ENCODE data around the gene PBX1. TPM values are rescaled to one million over a fixed set of nuclear protein-coding genes. Genes with fewer than 3 reads are reported as not detected.

The PBX1 gene
- total and polyA plus RNA-seq, 2 experiments from 2014 or later: 40.0 to 104 TPM

DNA sequence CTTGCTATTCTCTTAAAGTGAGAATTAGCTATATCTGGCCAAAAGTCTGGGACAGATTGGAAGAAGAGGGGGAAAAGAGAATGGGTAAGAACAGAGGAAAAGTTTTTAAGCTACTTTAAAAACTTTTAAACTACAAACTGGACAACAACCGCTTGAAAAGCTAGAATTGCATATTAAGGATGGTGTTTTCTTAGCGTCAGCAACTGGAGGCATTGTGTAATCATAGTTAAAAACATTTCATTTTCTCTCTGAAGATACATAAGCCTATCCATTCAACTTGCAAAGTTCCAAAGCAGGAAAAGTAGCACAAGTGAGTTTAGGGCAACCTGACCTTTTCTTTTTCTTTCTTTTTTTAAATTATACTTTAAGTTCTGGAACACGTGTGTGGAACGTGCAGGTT is 10.9 kb downstream of the PBX1 start:
- no peaks in the 10 kb centered on the region for H3K36me3 ChIP-seq (ENCODE audit: insufficient read depth)
- H3K27ac ChIP-seq (ENCODE audit: low read depth): no peak overlapping the region
- peaks cover 75% of the 10 kb centered on the region for H3K4me1 ChIP-seq (ENCODE audit: insufficient read depth)
- Mint-ChIP-seq H3K4me1 (peaks cover 59% of the 10 kb centered on the region), H3K27ac (no peak overlapping the region), H3K4me3 (no peak overlapping the region), H3K27me3 (ENCODE audit: insufficient read depth, low read depth, poor library complexity) (peaks cover 1% of the 10 kb centered on the region), H3K9me3 (peaks cover 7% of the 10 kb centered on the region), H3K36me3 (ENCODE audit: low read depth) (peaks cover 65% of the 10 kb centered on the region)
- TF ChIP-seq JUNB (IDR thresholded peaks at IDR 0.05; ENCODE audit: unreplicated experiment) (no peak), EZH2 (IDR thresholded peaks at IDR 0.05; ENCODE audit: low read depth, unreplicated experiment) (no peak), STAT1 (IDR thresholded peaks at IDR 0.05; ENCODE audit: unreplicated experiment) (no peak), ZNF114 (CRISPR knock-in tag; IDR thresholded peaks at IDR 0.05) (no peak), CREB1 (CRISPR knock-in tag; IDR thresholded peaks at IDR 0.05; ENCODE audit: low read depth) (no peak), EZH2phosphoT487 (IDR thresholded peaks at IDR 0.05; ENCODE audit: unreplicated experiment) (no peak), REST (IDR thresholded peaks at IDR 0.05; ENCODE audit: unreplicated experiment) (no peak), POLR2AphosphoS5 (IDR thresholded peaks at IDR 0.05; ENCODE audit: low read depth) (no peak), NANOG (IDR thresholded peaks at IDR 0.05; ENCODE audit: borderline replicate concordance) (no peak), ZNF331 (CRISPR knock-in tag; IDR thresholded peaks at IDR 0.05; ENCODE audit: low read depth) (no peak), ZNF462 (CRISPR knock-in tag; IDR thresholded peaks at IDR 0.05) (no peak)
- TF ChIP-seq, protein P1, sequence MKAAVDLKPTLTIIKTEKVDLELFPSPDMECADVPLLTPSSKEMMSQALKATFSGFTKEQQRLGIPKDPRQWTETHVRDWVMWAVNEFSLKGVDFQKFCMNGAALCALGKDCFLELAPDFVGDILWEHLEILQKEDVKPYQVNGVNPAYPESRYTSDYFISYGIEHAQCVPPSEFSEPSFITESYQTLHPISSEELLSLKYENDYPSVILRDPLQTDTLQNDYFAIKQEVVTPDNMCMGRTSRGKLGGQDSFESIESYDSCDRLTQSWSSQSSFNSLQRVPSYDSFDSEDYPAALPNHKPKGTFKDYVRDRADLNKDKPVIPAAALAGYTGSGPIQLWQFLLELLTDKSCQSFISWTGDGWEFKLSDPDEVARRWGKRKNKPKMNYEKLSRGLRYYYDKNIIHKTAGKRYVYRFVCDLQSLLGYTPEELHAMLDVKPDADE (IDR thresholded peaks at IDR 0.05): no peak
- TF ChIP-seq, protein P2, sequence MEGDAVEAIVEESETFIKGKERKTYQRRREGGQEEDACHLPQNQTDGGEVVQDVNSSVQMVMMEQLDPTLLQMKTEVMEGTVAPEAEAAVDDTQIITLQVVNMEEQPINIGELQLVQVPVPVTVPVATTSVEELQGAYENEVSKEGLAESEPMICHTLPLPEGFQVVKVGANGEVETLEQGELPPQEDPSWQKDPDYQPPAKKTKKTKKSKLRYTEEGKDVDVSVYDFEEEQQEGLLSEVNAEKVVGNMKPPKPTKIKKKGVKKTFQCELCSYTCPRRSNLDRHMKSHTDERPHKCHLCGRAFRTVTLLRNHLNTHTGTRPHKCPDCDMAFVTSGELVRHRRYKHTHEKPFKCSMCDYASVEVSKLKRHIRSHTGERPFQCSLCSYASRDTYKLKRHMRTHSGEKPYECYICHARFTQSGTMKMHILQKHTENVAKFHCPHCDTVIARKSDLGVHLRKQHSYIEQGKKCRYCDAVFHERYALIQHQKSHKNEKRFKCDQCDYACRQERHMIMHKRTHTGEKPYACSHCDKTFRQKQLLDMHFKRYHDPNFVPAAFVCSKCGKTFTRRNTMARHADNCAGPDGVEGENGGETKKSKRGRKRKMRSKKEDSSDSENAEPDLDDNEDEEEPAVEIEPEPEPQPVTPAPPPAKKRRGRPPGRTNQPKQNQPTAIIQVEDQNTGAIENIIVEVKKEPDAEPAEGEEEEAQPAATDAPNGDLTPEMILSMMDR (conservative IDR thresholded peaks at IDR 0.05; ENCODE audit: low read depth in 2 of 2): no peak
- H2AFZ ChIP-seq: no peak overlapping the region
- no peaks in the 10 kb centered on the region for H3K27me3 ChIP-seq (ENCODE audit: insufficient read depth)
- H3K79me2 ChIP-seq (replicated peaks; ENCODE audit: insufficient read depth): peaks cover 99% of the 10 kb centered on the region
- no peak for ATAC-seq
- peaks cover 10% of the 10 kb centered on the region for H4K20me1 ChIP-seq (replicated peaks; ENCODE audit: insufficient read depth)
- no peak overlapping the region for H3K4me2 ChIP-seq
- no peak overlapping the region for H3K4me3 ChIP-seq
- DNase-seq (ENCODE audit: low spot score): no peak
- peaks cover 3% of the 10 kb centered on the region; the same call in 1 of the 2 replicates for H3K9me2 ChIP-seq (ENCODE audit: insufficient read depth)
- 0 out of 2 replicates have a peak, but pooled peaks cover 1% of the 10 kb centered on the region for H3F3A ChIP-seq (replicated peaks; ENCODE audit: low read depth)

All from GM23338 (cell line).